MM.1S (cell line): ENCODE data around the gene FAM78B.
A peak's percentile ranks its signal among the peaks of the same experiment; 100 is the strongest.

Experiments
- DNase-seq: peaks from one replicate; pipeline ENCODE4 v3.0.0-alpha.2; 2015
- H2AFZ ChIP-seq: fragments of 300-600 bp; sonication (generic); 2 replicates; pipeline ENCODE4 v1.6.0; 2016; ENCODE audit warnings: antibody characterized with exemption, low read length
- H3F3A ChIP-seq: fragments of 300-600 bp; sonication (generic); 2 replicates; pipeline ENCODE4 v1.6.1; 2016; ENCODE audit warnings: mild to moderate bottlenecking, antibody characterized with exemption, low read length, moderate library complexity, mixed read lengths; ENCODE audit not compliant: insufficient read depth
- H3K27ac ChIP-seq: fragments of 300-600 bp; sonication (generic); 2 replicates; pipeline ENCODE4 v1.5.1; 2016; ENCODE audit warnings: mild to moderate bottlenecking, low read length
- H3K27me3 ChIP-seq: fragments of 300-600 bp; sonication (generic); replicated peaks from 2 replicates; pipeline ENCODE4 v1.6.0; 2016; ENCODE audit warnings: low read length; ENCODE audit not compliant: insufficient read depth
- H3K36me3 ChIP-seq: fragments of 300-600 bp; sonication (generic); replicated peaks from 2 replicates; pipeline ENCODE4 v1.6.1; 2016; ENCODE audit warnings: mild to moderate bottlenecking, low read length, mixed read lengths; ENCODE audit not compliant: insufficient read depth
- H3K4me1 ChIP-seq: fragments of 300-600 bp; sonication (generic); 2 replicates; pipeline ENCODE4 v1.6.1; 2016; ENCODE audit warnings: low read length, mixed read lengths
- H3K4me2 ChIP-seq: fragments of 300-600 bp; sonication (generic); 2 replicates; pipeline ENCODE4 v1.6.0; 2016; ENCODE audit warnings: low read depth, low read length
- H3K4me3 ChIP-seq: fragments of 300-600 bp; sonication (generic); 2 replicates; pipeline ENCODE4 v1.5.1; 2016; ENCODE audit warnings: low read length, mixed read lengths
- H3K79me2 ChIP-seq: fragments of 300-600 bp; sonication (generic); 2 replicates; pipeline ENCODE4 v1.6.1; 2016; ENCODE audit warnings: mixed run types, low read length, mixed read lengths
- H3K9ac ChIP-seq: fragments of 300-600 bp; sonication (generic); 2 replicates; pipeline ENCODE4 v1.6.1; 2016; ENCODE audit warnings: low read length, mixed read lengths
- H3K9me2 ChIP-seq: fragments of 300-600 bp; sonication (generic); replicated peaks from 2 replicates; pipeline ENCODE4 v1.6.1; 2016; ENCODE audit warnings: mild to moderate bottlenecking, low read length, mixed read lengths; ENCODE audit not compliant: insufficient read depth
- H3K9me3 ChIP-seq: fragments of 300-600 bp; sonication (generic); replicated peaks from 2 replicates; pipeline ENCODE4 v1.6.1; 2016; ENCODE audit warnings: mild to moderate bottlenecking, low read length, mixed read lengths; ENCODE audit not compliant: insufficient read depth
- H4K20me1 ChIP-seq: fragments of 300-600 bp; sonication (generic); 2 replicates; pipeline ENCODE4 v1.6.1; 2016; ENCODE audit warnings: mild to moderate bottlenecking, low read length, moderate library complexity, mixed read lengths; ENCODE audit not compliant: insufficient read depth
- EZH2 ChIP-seq: fragments of 300-600 bp; sonication (generic); optimal IDR thresholded peaks from 2 replicates; pipeline ENCODE3; 2017; ENCODE audit warnings: low read depth, mild to moderate bottlenecking, antibody characterized with exemption, low read length, mixed read lengths
- EZH2phosphoT487 ChIP-seq: fragments of 300-600 bp; sonication (generic); IDR thresholded peaks from 2 replicates; pipeline ENCODE4 v1.6.1; 2018; ENCODE audit warnings: antibody characterized with exemption, low read length
- TF ChIP-seq, protein P1 (sequence below): fragments of 300-600 bp; sonication (generic); IDR thresholded peaks from 2 replicates; pipeline ENCODE4 v1.5.1; 2016; ENCODE audit warnings: antibody characterized with exemption, low read length, mixed read lengths

The FAM78B gene

DNA sequence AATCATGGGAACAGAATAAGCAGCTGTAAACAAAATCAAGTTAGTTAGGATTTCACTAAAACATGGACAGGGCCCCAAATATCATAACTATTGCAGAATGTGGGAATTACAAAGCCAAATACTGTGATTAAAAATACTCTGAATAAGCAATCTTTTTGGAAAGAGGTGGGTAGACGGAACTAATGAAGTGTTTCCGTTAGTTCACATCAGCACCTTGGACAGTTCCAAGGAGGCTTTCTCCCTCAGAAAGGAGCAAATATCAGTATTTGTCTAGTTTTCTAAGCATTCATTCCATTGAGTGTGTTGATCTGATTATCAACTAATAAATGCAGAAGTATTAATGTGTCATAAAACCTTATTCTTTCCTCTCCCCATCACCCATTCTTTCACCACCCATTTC, 97.4 kb downstream of the FAM78B start:
- Histone ChIP-seq H3K4me3 (no peak overlapping the region), H3K36me3 (no peaks in the 10 kb centered on the region), H3K9me3 (no peaks in the 10 kb centered on the region), H3K4me2 (no peak overlapping the region), H3K4me1 (no peaks in the 10 kb centered on the region), H3K79me2 (no peaks in the 10 kb centered on the region), H4K20me1 (no peaks in the 10 kb centered on the region), H3F3A (no peaks in the 10 kb centered on the region), H3K9me2 (no peaks in the 10 kb centered on the region), H3K27ac (no peak overlapping the region), H3K27me3 (no peaks in the 10 kb centered on the region), H2AFZ (no peak overlapping the region), H3K9ac (no peak overlapping the region)
- no peak for TF ChIP-seq EZH2phosphoT487
- TF ChIP-seq EZH2: no peak
- TF ChIP-seq, protein P1, sequence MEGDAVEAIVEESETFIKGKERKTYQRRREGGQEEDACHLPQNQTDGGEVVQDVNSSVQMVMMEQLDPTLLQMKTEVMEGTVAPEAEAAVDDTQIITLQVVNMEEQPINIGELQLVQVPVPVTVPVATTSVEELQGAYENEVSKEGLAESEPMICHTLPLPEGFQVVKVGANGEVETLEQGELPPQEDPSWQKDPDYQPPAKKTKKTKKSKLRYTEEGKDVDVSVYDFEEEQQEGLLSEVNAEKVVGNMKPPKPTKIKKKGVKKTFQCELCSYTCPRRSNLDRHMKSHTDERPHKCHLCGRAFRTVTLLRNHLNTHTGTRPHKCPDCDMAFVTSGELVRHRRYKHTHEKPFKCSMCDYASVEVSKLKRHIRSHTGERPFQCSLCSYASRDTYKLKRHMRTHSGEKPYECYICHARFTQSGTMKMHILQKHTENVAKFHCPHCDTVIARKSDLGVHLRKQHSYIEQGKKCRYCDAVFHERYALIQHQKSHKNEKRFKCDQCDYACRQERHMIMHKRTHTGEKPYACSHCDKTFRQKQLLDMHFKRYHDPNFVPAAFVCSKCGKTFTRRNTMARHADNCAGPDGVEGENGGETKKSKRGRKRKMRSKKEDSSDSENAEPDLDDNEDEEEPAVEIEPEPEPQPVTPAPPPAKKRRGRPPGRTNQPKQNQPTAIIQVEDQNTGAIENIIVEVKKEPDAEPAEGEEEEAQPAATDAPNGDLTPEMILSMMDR: no peak
- peak; percentile 54 for DNase-seq

DNA sequence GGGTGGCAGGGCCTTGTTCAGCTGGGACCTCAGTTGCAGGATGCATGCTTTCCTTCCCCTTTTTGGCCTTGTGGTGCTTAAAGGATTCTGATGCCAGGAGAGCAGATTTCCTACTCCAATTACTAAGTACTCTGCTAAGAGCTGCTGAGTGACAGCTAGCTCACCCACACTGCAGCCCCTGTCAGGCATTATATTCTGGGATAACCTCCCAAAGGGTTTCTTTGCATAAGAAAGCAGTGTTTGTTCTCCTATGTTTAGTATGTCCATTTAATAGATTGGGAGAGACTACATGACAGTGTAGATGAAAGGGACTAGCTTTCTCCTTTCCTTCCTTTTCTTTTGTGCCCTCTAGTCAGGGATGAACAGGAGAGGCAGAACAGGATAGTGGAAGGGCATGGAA, 100.7 kb downstream of the FAM78B start:
- H3K9ac ChIP-seq: no peak overlapping the region
- no peaks in the 10 kb centered on the region for H3K27me3 ChIP-seq
- H3K4me3 ChIP-seq: no peak overlapping the region
- no peak overlapping the region for H2AFZ ChIP-seq
- no peaks in the 10 kb centered on the region for H3K9me3 ChIP-seq
- H3K4me2 ChIP-seq: no peak overlapping the region
- H3K36me3 ChIP-seq: no peaks in the 10 kb centered on the region
- no peaks in the 10 kb centered on the region for H3K9me2 ChIP-seq
- H3K79me2 ChIP-seq: no peaks in the 10 kb centered on the region
- H3K27ac ChIP-seq: no peak overlapping the region
- H3K4me1 ChIP-seq: no peaks in the 10 kb centered on the region
- no peaks in the 10 kb centered on the region for H3F3A ChIP-seq
- DNase-seq: no peak
- no peaks in the 10 kb centered on the region for H4K20me1 ChIP-seq
- TF ChIP-seq EZH2: no peak
- no peak for TF ChIP-seq EZH2phosphoT487
- TF ChIP-seq, protein P1: no peak

DNA sequence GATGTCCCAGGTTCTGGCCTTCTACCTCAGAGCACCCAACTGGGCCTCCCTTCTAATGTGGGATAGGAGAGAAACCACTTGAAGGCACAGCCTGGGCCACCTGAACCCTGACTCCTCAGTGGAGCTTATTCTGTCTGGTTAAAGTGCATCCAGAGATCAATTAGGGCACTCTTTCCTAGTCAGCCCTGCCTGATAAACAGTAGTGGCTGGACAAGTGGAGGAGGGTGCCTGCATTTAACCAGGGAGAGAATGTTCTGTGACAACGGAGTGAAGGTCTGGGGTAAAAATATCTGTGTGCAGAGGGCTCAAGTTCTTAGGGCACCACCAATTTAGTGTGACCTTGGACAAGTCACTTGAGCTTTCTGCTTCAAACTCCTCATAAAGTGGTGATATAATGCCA, 101.8 kb downstream of the FAM78B start:
- no peak overlapping the region for H3K9ac ChIP-seq
- H3K4me1 ChIP-seq: no peaks in the 10 kb centered on the region
- no peak for DNase-seq
- H3F3A ChIP-seq: no peaks in the 10 kb centered on the region
- H3K27me3 ChIP-seq: no peaks in the 10 kb centered on the region
- H3K36me3 ChIP-seq: no peaks in the 10 kb centered on the region
- H4K20me1 ChIP-seq: no peaks in the 10 kb centered on the region
- H3K27ac ChIP-seq: no peak overlapping the region
- H3K9me3 ChIP-seq: no peaks in the 10 kb centered on the region
- H2AFZ ChIP-seq: no peak overlapping the region
- H3K79me2 ChIP-seq: no peaks in the 10 kb centered on the region
- TF ChIP-seq EZH2phosphoT487 (no peak), EZH2 (no peak)
- TF ChIP-seq, protein P1: no peak
- no peak overlapping the region for H3K4me3 ChIP-seq
- no peaks in the 10 kb centered on the region for H3K9me2 ChIP-seq
- no peak overlapping the region for H3K4me2 ChIP-seq
